B cell (primary cell): ENCODE data around the gene YOD1.

ENCODE experiments used
- EZH2 ChIP-seq: IDR thresholded peaks from 2 replicates; pipeline ENCODE4 v1.6.1; 2012; ENCODE audit warnings: borderline replicate concordance, low read depth, mild to moderate bottlenecking, moderate library complexity, low read length; ENCODE audit not compliant: insufficient read depth, poor library complexity, severe bottlenecking
- TF ChIP-seq, protein P1 (sequence below): fragments of 200-600 bp; IDR thresholded peaks from one replicate; pipeline ENCODE4 v1.8.0; 2022; ENCODE audit warnings: antibody characterized with exemption, mild to moderate bottlenecking

DNA sequence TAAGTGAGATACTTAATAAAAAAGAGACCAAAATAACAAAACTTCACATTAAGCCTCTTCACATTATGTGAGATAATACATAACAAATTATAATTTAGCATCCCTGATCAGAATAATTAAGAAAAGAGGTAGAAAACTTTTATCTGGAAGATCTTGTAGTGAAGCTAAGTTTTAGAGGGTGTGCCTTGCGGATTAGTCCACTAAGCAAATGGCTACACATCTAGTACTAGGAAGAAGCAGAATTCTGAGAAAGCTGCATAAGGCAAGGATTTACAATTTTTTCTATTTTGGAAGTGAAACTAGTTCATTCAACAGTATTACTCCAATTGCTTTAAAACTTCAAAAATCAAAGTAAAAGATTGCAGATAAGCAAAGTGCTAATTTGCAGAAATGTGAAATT lies 3.5 kb downstream of the YOD1 start:
- no peak for TF ChIP-seq EZH2
- TF ChIP-seq, protein P1, sequence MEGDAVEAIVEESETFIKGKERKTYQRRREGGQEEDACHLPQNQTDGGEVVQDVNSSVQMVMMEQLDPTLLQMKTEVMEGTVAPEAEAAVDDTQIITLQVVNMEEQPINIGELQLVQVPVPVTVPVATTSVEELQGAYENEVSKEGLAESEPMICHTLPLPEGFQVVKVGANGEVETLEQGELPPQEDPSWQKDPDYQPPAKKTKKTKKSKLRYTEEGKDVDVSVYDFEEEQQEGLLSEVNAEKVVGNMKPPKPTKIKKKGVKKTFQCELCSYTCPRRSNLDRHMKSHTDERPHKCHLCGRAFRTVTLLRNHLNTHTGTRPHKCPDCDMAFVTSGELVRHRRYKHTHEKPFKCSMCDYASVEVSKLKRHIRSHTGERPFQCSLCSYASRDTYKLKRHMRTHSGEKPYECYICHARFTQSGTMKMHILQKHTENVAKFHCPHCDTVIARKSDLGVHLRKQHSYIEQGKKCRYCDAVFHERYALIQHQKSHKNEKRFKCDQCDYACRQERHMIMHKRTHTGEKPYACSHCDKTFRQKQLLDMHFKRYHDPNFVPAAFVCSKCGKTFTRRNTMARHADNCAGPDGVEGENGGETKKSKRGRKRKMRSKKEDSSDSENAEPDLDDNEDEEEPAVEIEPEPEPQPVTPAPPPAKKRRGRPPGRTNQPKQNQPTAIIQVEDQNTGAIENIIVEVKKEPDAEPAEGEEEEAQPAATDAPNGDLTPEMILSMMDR = no peak
